ENCODE results near the gene SPSB4.

DNA sequence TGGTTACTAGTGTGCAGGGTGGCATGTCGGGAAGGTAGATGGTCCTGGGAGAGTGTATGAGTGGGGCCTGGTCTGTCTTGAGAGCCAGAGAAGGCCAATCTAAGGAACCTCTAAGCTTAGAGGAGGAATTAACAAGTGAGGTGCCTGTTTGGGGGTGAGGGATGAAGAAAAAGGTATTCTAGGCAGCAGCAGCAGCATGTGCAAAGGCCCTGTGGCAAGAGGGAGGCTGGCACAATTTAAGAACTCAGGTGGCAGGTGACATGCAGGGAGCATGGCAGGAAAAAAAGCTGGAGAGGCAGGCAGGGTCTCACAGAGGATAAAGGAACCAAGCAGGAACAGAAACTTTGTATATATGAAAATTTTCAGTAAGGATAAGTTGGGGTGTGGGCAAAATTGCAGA, 51.2 kb downstream of the SPSB4 start:
- TF ChIP-seq, protein P1, sequence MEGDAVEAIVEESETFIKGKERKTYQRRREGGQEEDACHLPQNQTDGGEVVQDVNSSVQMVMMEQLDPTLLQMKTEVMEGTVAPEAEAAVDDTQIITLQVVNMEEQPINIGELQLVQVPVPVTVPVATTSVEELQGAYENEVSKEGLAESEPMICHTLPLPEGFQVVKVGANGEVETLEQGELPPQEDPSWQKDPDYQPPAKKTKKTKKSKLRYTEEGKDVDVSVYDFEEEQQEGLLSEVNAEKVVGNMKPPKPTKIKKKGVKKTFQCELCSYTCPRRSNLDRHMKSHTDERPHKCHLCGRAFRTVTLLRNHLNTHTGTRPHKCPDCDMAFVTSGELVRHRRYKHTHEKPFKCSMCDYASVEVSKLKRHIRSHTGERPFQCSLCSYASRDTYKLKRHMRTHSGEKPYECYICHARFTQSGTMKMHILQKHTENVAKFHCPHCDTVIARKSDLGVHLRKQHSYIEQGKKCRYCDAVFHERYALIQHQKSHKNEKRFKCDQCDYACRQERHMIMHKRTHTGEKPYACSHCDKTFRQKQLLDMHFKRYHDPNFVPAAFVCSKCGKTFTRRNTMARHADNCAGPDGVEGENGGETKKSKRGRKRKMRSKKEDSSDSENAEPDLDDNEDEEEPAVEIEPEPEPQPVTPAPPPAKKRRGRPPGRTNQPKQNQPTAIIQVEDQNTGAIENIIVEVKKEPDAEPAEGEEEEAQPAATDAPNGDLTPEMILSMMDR (IDR thresholded peaks at IDR 0.05) = no peak
- no peak for TF ChIP-seq ZFX (IDR thresholded peaks at IDR 0.05; ENCODE audit: borderline replicate concordance)
